H9 (cell line): ENCODE data around the gene DNAH5. TPM values are rescaled to one million over a fixed set of nuclear protein-coding genes. Genes with fewer than 3 reads are reported as not detected.

Experiments used
- DNase-seq: peaks from one replicate; pipeline ENCODE4 v3.0.0-alpha.2; 2017
- H2AFZ ChIP-seq: one replicate; pipeline ENCODE4 v1.6.1; 2013; ENCODE audit warnings: mild to moderate bottlenecking, low read length, control low read depth, moderate library complexity
- H2AK5ac ChIP-seq: 2 replicates; pipeline ENCODE4 v1.6.1; 2013; ENCODE audit warnings: low read length, control low read depth, mixed read lengths; ENCODE audit not compliant: insufficient read length
- H2BK120ac ChIP-seq: one replicate; pipeline ENCODE4 v1.6.1; 2013; ENCODE audit warnings: low read depth, mild to moderate bottlenecking, low read length, control low read depth, inconsistent platforms; ENCODE audit not compliant: poor library complexity, severe bottlenecking
- H2BK12ac ChIP-seq: 2 replicates; pipeline ENCODE4 v1.6.1; 2013; ENCODE audit warnings: low read length, control low read depth, mixed read lengths, low read depth; ENCODE audit not compliant: insufficient read length
- H2BK15ac ChIP-seq: 2 replicates; pipeline ENCODE4 v1.6.1; 2013; ENCODE audit warnings: low read depth, low read length, control low read depth
- H2BK20ac ChIP-seq: one replicate; pipeline ENCODE4 v1.6.1; 2013; ENCODE audit warnings: low read depth, mild to moderate bottlenecking, low read length, control low read depth, inconsistent platforms; ENCODE audit not compliant: poor library complexity, severe bottlenecking
- H2BK5ac ChIP-seq: 2 replicates; pipeline ENCODE4 v1.6.1; 2013; ENCODE audit warnings: low read length, control low read depth, mixed read lengths; ENCODE audit not compliant: insufficient read length
- H3K14ac ChIP-seq: 2 replicates; pipeline ENCODE4 v1.6.1; 2013; ENCODE audit warnings: low read length, control low read depth; ENCODE audit not compliant: insufficient read depth
- H3K18ac ChIP-seq: 2 replicates; pipeline ENCODE4 v1.6.1; 2013; ENCODE audit warnings: low read depth, mild to moderate bottlenecking, mixed read lengths, low read length, control low read depth; ENCODE audit not compliant: insufficient read length
- H3K23ac ChIP-seq: 2 replicates; pipeline ENCODE4 v1.6.1; 2013; ENCODE audit warnings: low read length, control low read depth, mixed read lengths, low read depth; ENCODE audit not compliant: insufficient read length
- H3K23me2 ChIP-seq: 2 replicates; pipeline ENCODE4 v1.6.1; 2013; ENCODE audit warnings: low read depth, mild to moderate bottlenecking, mixed read lengths, low read length, control low read depth; ENCODE audit not compliant: insufficient read length, poor library complexity, severe bottlenecking
- H3K27ac ChIP-seq: 2 replicates; pipeline ENCODE4 v1.5.1; 2013; ENCODE audit warnings: low read length, control low read depth, mixed read lengths, low read depth; ENCODE audit not compliant: insufficient read length
- H3K27me3 ChIP-seq: 2 replicates; pipeline ENCODE4 v1.6.1; 2013; ENCODE audit warnings: low read length, control low read depth, inconsistent platforms; ENCODE audit not compliant: insufficient read depth
- H3K4ac ChIP-seq: 2 replicates; pipeline ENCODE4 v1.6.1; 2013; ENCODE audit warnings: low read depth, mild to moderate bottlenecking, control low read depth, inconsistent platforms, low read length, moderate library complexity
- H3K4me1 ChIP-seq: 2 replicates; pipeline ENCODE4 v1.6.1; 2013; ENCODE audit warnings: low read length, control low read depth, inconsistent platforms; ENCODE audit not compliant: insufficient read depth
- H3K4me2 ChIP-seq: 2 replicates; pipeline ENCODE4 v1.6.1; 2013; ENCODE audit warnings: low read length, control low read depth, mixed read lengths; ENCODE audit not compliant: insufficient read length, insufficient read depth
- H3K56ac ChIP-seq: 2 replicates; pipeline ENCODE4 v1.6.1; 2013; ENCODE audit warnings: low read depth, mild to moderate bottlenecking, mixed read lengths, low read length, control low read depth; ENCODE audit not compliant: insufficient read length
- H3K79me1 ChIP-seq: 2 replicates; pipeline ENCODE4 v1.6.1; 2013; ENCODE audit warnings: low read depth, mild to moderate bottlenecking, moderate library complexity, low read length, control low read depth, inconsistent platforms; ENCODE audit not compliant: insufficient read depth, poor library complexity, severe bottlenecking
- H3K79me2 ChIP-seq: 2 replicates; pipeline ENCODE4 v1.6.1; 2013; ENCODE audit warnings: low read length, control low read depth, inconsistent platforms; ENCODE audit not compliant: insufficient read depth
- H3K9ac ChIP-seq: 2 replicates; pipeline ENCODE4 v1.6.1; 2013; ENCODE audit warnings: low read length, control low read depth, mixed read lengths; ENCODE audit not compliant: insufficient read length; ENCODE audit errors: extremely low read depth
- H3K9me3 ChIP-seq: one replicate; pipeline ENCODE4 v1.6.1; 2013; ENCODE audit warnings: low read depth, low read length, inconsistent platforms; ENCODE audit not compliant: control insufficient read depth
- H3T11ph ChIP-seq: one replicate; pipeline ENCODE4 v1.6.1; 2013; ENCODE audit warnings: mild to moderate bottlenecking, low read length, control low read depth, inconsistent platforms
- H4K20me1 ChIP-seq: one replicate; pipeline ENCODE4 v1.6.1; 2013; ENCODE audit not compliant: control insufficient read depth, insufficient read length, insufficient read depth
- H4K5ac ChIP-seq: 2 replicates; pipeline ENCODE4 v1.6.1; 2013; ENCODE audit warnings: low read depth, mild to moderate bottlenecking, mixed read lengths, low read length, control low read depth; ENCODE audit not compliant: insufficient read length
- H4K8ac ChIP-seq: replicated peaks from 2 replicates; pipeline ENCODE4 v1.6.1; 2013; ENCODE audit warnings: low read length, control low read depth, mixed read lengths, low read depth; ENCODE audit not compliant: insufficient read length
- H4K91ac ChIP-seq: 2 replicates; pipeline ENCODE4 v1.6.1; 2013; ENCODE audit warnings: low read depth, mild to moderate bottlenecking, moderate library complexity, mixed read lengths, low read length, control low read depth; ENCODE audit not compliant: insufficient read length
- H3K27ac Mint-ChIP-seq, 3 experiments: 2 replicates in 2 of 3; 3 replicates in 1 of 3; pipeline ENCODE4 v1.8.0; 2020 to 2021; ENCODE audit warnings: mixed read lengths in 3 of 3, mild to moderate bottlenecking in 1 of 3, moderate library complexity in 1 of 3
- H3K27me3 Mint-ChIP-seq: 2 replicates; pipeline ENCODE4 v1.8.0; 2021; ENCODE audit warnings: low read depth, mild to moderate bottlenecking, moderate library complexity, mixed read lengths
- H3K36me3 Mint-ChIP-seq, 3 experiments: 2 replicates in 2 of 3; 3 replicates in 1 of 3; pipeline ENCODE4 v1.8.0; 2020 to 2021; ENCODE audit warnings: low read depth in 3 of 3, mixed read lengths in 3 of 3; ENCODE audit not compliant: insufficient read depth in 1 of 3
- H3K4me1 Mint-ChIP-seq, 2 experiments: 2 replicates each; pipeline ENCODE4 v1.8.0; 2020; ENCODE audit warnings: mixed read lengths in 2 of 2
- H3K4me3 Mint-ChIP-seq, 2 experiments: 2 replicates in 1 of 2; 3 replicates in 1 of 2; pipeline ENCODE4 v1.8.0; 2020 to 2021; ENCODE audit warnings: mild to moderate bottlenecking in 2 of 2, mixed read lengths in 2 of 2, moderate library complexity in 1 of 2
- H3K9me3 Mint-ChIP-seq, 2 experiments: 2 replicates in 1 of 2; 3 replicates in 1 of 2; pipeline ENCODE4 v1.8.0; 2020; ENCODE audit warnings: mild to moderate bottlenecking in 2 of 2, mixed read lengths in 2 of 2, moderate library complexity in 1 of 2
- CTCF ChIP-seq: fragments of 200-600 bp; sonication (generic); conservative IDR thresholded peaks from 3 replicates; pipeline ENCODE4 v1.8.0; 2021; ENCODE audit warnings: antibody characterized with exemption, mild to moderate bottlenecking
- WGBS: extraction: QIAGEN DNeasy Blood & Tissue Kit; methylation state at CpG from one replicate; pipeline ENCODE4 v1.1.7; 2013; ENCODE audit warnings: missing lambda C conversion rate, low lambda C conversion rate, mixed read lengths; ENCODE audit not compliant: insufficient read length; ENCODE audit errors: extremely low coverage; 5-methylcytosine and 5-hydroxymethylcytosine counted together
- total RNA-seq: library from RNA; stranded (reverse); gene quantifications from 2 replicates; pipeline ENCODE4 v1.2.1, GENCODE V29; 2021

DNAH5 gene
- total RNA-seq, 1 experiment from 2014 or later, result 0.50 TPM

DNA sequence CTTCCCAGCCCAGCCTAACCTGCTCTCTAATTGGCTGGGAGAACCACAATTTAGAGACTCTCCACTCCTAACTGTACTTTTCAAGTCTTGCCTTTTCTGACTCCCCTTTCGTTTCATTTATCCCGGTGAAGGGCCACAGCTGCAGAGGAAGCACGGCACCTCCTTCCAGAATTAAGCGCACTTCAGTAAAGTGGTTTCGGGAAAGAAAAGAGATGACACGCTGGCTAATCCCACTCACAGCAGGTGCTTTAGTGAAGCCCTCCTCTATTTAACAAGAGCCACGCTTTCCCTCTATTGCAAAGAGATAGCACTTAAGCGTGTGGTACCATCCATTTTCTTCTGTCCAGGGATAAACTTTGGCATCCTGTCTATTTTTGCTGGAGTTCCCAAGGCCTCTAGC is 4.8 kb downstream of the DNAH5 start:
- no peaks in the 10 kb centered on the region for H3K9me3 ChIP-seq
- no peak overlapping the region for H4K8ac ChIP-seq
- H3K9ac ChIP-seq, result no peak overlapping the region
- peak overlapping the region in 1 of 3 experiments; percentile 26; a peak in 1 of 7 replicates for H3K27ac Mint-ChIP-seq
- no peaks in the 10 kb centered on the region for H3K9me3 Mint-ChIP-seq
- H3K27me3 ChIP-seq, result no peaks in the 10 kb centered on the region
- H3T11ph ChIP-seq, result no peak overlapping the region
- no peak overlapping the region for H2BK20ac ChIP-seq
- no peaks in the 10 kb centered on the region; the same call in none of the 2 replicates for H3K27me3 Mint-ChIP-seq
- peaks cover 0 to under 1% (median 0%) of the 10 kb centered on the region in 3 experiments; a peak in 1 of 7 replicates for H3K36me3 Mint-ChIP-seq
- no peak overlapping the region for H2BK12ac ChIP-seq
- H4K20me1 ChIP-seq, result no peaks in the 10 kb centered on the region
- no peak overlapping the region for H3K27ac ChIP-seq
- H3K14ac ChIP-seq, result no peak overlapping the region
- no peak overlapping the region for H3K4me3 Mint-ChIP-seq
- no peak overlapping the region for H3K56ac ChIP-seq
- no peak overlapping the region for H2AK5ac ChIP-seq
- peaks cover 43 to 49% of the 10 kb centered on the region in 2 experiments for H3K4me1 Mint-ChIP-seq
- no peaks in the 10 kb centered on the region for H3K79me1 ChIP-seq
- no CpG with 5 or more reads among the region's 8 CpGs for WGBS
- no peak overlapping the region for H3K4me2 ChIP-seq
- no peak overlapping the region for H2AFZ ChIP-seq
- no peak overlapping the region for H4K5ac ChIP-seq
- peaks cover 6% of the 10 kb centered on the region; the same call in 1 of the 2 replicates for H3K4me1 ChIP-seq
- H4K91ac ChIP-seq, result no peak overlapping the region
- no peak overlapping the region for H3K18ac ChIP-seq
- no peaks in the 10 kb centered on the region for H3K23me2 ChIP-seq
- DNase-seq, result no peak
- no peak overlapping the region for H2BK5ac ChIP-seq
- TF ChIP-seq CTCF, result no peak
- H3K4ac ChIP-seq, result no peak overlapping the region
- H3K79me2 ChIP-seq, result no peaks in the 10 kb centered on the region
- H2BK120ac ChIP-seq, result no peak overlapping the region
- no peak overlapping the region for H3K23ac ChIP-seq
- no peak overlapping the region for H2BK15ac ChIP-seq
